ENCODE results near the gene SLC2A4. TPM values are rescaled to one million over a fixed set of nuclear protein-coding genes. Genes with fewer than 3 reads are reported as not detected.
A peak's percentile ranks its signal among the peaks of the same experiment; 100 is the strongest.
"Not testable (repeated sequence)": the region's sequence is repeated elsewhere in the genome, so short reads cannot be mapped to it uniquely, and the experiment has no call there.

SLC2A4 gene
- total RNA-seq, 1 donor from 2014 or later: 141 TPM

DNA sequence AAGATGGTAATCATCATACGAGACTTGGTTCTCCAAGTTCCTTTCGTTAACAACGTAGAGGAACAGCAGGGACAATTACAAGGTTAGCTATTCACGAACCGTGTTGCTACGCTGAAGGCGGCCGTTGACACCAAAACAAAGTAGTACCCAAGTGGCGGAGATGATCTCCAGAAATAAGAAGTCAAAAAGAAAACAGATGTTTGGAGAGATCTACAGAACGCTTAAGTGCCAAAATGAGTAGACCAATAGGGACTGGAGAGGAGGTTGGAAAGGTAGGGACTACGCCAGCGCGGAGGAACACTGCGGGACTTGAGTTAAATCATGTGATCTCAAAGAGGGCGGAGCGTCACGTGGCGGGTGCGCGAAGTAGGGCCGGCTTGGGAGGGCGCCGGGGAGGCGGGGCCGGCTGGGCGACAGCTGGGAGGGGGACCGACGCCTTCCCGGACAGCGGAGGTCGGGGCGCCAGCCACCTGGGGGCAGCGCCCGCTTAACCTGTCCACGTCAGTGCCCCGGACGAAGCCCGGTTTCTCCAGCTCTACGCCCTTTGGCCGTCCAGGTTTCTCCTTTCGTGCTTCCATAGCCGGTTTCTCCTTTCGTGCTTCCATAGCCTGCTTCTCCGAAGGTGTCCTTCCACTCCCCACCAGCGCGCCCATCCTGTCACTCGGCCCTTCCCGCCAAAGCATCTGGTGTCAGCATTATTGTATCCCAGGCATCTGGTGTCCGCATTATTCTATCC lies 38.6 kb upstream of the SLC2A4 start:
- peak; percentile 98 for DNase-seq
- peak; percentile 72 for ATAC-seq (ENCODE audit: poor library complexity)
- intact Hi-C loops (cut with DNase I): no loop called here

DNA sequence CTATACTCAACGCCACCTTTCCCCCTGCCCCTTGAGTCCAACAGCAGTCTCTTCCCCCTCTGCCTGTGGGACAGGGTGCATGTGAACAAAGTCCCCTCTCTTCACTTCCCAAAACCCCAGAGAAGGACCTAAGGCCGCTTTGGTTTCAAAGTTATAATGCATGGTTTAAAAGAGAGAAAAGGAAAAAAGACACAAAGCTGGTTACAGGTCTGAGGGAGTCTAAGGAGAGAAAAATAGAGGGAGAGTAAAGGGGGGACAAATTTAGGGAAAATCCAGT lies 38.1 kb upstream of the SLC2A4 start:
- no peak for ATAC-seq (ENCODE audit: poor library complexity)
- no peak for DNase-seq
- intact Hi-C loops (cut with DNase I): no loop called here

DNA sequence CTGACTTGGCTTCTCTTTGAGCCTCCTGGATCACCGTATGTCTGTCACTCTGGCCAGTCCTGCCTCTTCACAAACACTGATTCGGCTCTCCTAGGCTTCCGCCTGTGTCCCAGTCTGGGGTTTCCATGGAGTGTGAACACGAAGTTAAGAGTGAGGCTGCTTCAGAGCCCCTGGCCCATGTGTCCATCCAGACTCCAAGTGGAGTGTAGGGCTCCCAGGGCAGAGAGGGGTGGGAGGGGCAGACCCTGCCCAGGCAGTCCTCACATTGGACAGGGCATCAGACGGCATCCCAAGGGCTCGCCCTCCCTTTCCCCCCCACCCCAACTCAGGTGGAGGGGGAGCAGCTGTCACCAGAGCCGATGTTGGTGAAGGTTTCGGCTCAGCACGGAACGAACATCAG lies 37.7 kb upstream of the SLC2A4 start:
- DNase-seq; intact Hi-C loops (cut with DNase I); ATAC-seq (ENCODE audit: poor library complexity): not testable (repeated sequence)

DNA sequence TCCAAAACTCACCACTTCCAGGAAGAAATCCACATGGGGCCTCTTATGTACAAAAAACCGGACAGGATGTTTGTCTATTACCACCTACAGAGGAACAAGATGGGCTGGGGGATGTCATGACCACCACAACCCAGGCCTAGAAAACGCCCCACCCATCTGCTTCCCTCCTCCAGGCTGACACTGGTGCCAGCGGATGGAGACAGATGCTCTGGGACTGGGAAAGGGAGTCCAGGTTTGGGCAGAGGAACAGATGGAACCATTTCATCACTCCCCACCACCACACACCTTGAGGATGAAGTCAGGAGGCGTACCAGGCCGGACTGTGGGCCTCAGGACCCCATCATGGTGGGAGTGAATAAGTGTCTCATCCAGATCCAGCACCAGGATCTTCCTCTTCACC lies 34.7 kb upstream of the SLC2A4 start:
- no peak for DNase-seq
- no peak for ATAC-seq (ENCODE audit: poor library complexity)

DNA sequence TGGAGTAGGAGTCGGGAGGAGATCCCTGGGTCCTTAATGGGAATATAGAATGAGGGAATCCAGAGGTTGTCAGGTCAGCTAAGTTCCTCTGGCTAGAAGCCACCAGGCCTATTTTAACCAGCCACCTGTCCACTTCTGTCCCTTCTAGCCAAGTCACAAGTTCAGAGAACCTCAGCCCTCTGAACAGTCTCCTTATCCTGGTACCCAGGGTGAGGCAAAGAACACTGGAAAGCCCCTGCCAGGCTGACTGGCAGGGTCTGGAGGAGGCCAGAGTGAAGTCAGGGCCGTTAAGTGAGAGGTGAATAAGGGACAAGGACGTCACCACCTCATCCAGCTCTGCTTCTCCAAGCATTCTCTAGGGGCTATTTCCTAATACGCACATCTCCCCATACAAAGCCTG lies 32.7 kb upstream of the SLC2A4 start:
- ATAC-seq (ENCODE audit: poor library complexity): no peak

More for the DNA sequence above, 34.7 kb upstream of the SLC2A4 start:
- intact Hi-C loops (cut with DNase I): no loop called here

DNA sequence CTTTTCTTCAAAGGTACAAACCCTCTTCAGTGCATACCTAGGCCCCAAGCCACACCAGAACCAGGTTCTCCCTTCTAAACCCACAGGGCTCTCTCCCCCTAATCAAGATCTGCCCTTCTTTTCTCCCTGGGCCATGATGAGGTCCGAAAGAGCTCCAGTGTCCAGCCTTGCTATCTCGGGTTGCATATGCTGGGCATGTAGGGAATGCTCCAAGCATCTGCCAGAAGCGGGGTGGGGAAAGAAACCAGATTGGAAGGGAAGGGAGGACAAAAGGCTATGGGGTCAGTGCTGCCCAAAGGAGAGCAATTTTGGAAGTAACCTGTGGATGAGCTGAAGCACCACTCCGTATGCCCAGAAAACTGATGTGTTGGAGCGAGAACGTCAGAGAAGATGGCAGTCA lies 32.3 kb upstream of the SLC2A4 start:
- DNase-seq: no peak
- intact Hi-C loops (cut with DNase I): no loop called here
- ATAC-seq (ENCODE audit: poor library complexity): no peak

More for the DNA sequence above, 32.7 kb upstream of the SLC2A4 start:
- intact Hi-C loops (cut with DNase I): no loop called here
- no peak for DNase-seq

DNA sequence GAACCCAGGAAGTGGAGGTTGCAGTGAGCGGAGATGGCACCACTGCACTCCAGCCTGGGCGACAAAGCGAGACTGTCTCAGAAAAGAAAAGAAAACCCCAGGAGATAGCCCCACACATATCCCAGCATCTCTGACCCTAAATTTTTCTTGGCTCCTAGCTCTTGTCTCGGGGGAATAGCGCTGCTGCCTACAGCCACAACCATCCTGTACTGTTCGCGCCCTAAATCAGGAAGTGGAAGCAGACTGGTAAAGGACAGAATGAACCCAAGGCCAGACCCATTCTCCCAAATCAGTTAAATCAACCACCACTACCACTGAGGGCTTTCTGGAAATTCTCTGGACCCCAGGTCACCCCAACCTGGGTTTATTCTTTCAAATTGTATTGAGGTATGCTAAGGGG lies 31.7 kb upstream of the SLC2A4 start:
- no peak for ATAC-seq (ENCODE audit: poor library complexity)
- intact Hi-C loops (cut with DNase I): no loop called here

DNA sequence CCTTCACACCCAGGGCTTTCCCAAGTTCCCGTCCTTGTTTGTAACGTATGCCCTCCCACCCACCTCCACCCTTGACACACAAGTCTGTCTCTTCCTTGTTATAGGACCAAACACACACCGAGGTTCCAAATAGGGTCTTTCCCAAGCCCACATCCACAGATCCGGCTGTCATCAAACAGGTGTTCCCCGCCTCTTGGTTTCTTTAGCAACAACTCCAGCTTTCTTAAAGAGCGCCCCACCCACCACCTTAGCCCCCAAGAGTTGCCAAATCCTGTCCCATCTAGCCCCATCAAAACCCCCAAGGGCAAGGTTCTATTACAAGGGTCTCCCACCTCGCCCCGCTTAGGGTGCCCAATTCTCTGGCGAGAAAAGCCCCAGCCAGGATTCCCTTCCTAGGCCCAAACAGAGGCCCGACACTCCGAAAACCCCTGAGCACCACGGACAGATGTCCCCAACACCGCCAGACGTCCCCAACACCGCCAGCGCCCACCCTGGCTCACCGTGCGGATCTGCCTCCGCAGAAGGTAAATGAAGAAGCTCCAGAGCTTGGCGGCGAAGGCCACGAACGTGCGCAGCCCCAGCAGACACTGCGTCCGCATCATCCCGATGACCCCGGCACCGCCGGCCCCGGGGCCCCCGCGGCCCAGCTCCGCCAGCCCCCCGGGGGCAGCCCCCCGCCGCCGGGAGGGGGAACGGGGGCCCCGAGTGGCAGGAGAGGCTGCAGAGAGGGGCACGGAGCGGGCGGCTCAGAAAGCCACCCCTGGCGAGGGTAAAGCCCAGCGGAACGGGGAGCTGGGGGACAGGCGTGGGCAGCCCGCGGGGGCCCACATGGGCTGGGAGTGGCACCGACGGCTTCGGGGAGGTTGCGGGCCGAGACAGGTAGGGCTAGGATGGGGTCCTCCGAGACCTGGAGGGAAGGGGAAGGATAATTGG lies 30.6 kb upstream of the SLC2A4 start:
- intact Hi-C loops (cut with DNase I): no loop called here
- no peak for DNase-seq
- no peak for ATAC-seq (ENCODE audit: poor library complexity)

More for the DNA sequence above, 31.7 kb upstream of the SLC2A4 start:
- no peak for DNase-seq

DNA sequence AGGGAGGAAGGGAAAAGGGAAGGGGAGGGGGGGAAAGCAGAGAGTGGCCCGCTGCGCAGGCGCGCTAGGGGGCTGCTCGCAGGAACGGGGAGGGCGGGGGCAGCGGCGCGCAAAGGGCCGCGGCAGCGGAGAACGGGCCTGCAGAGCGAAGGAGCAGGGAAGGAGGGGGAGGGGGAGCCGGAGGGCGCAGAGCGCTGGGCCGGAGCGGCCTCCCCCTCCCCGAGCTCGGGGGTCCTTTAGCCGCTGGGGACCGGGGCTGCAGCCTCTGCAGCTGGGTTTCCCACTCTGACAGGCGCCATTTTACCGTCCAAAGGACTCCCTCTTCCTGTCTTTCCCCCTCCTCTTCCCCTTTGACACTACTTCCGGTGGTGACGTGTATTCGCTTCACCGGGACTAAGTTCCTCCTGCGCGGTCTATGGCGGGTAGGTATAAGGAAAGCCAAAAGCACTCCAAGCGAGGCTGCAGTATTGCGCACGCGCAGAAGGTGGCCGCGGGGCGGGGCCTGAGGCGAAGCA lies 29.8 kb upstream of the SLC2A4 start, which contains the start of gene CTDNEP1:
Gene CTDNEP1 (minus strand): TSS at position 74 of the 515 bp plus-strand sequence. CDS start 438 bp downstream, outside the sequence.
- intact Hi-C loops (cut with DNase I): no loop called here
- ATAC-seq (ENCODE audit: poor library complexity): peak; percentile 95

DNA sequence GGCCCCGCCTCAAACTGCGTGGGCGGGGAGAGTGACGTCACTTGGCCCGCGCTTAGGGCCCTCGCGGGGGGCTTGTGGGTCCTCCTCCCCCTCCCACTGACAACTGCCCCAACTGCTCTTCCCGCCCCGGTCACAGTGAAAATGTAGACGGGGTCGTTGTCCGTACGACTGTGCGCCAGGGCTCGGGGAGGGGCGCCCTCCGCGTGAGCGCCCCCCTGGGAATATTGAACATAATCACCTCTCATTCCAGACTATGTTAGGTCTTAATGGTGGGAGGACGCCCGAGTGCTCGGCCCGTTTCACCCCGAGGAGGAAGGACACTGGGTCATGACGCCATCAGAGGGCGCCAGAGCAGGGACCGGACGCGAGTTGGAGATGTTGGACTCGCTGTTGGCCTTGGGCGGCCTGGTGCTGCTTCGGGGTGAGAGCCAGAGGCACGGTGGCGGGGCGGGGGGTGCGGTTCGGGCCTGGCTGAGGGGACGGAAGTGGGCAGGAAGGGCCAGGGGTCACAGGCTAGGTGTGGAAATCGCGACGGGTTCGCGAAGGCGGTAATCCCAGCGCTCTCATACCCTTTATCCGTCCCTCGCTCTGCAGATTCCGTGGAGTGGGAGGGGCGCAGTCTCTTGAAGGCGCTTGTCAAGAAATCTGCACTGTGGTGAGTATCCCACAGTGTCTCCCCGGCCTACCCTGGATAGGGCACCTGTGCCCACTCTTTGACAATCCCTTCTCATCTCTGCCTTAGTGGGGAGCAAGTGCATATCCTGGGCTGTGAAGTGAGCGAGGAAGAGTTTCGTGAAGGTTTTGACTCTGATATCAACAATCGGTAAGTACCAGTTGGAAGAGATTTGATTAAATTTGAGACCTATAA lies 29.1 kb upstream of the SLC2A4 start, which contains the start of gene ELP5:
Gene ELP5 (plus strand): TSS at position 40 of the 868 bp plus-strand sequence. CDS start 336 bp downstream, at position 376.
- DNase-seq (peak; percentile 97), ATAC-seq (ENCODE audit: poor library complexity) (peak; percentile 82)
- intact Hi-C loops (cut with DNase I): no loop called here

More for the DNA sequence above, 29.8 kb upstream of the SLC2A4 start, which contains the start of gene CTDNEP1:
- peak; percentile 98 for DNase-seq

DNA sequence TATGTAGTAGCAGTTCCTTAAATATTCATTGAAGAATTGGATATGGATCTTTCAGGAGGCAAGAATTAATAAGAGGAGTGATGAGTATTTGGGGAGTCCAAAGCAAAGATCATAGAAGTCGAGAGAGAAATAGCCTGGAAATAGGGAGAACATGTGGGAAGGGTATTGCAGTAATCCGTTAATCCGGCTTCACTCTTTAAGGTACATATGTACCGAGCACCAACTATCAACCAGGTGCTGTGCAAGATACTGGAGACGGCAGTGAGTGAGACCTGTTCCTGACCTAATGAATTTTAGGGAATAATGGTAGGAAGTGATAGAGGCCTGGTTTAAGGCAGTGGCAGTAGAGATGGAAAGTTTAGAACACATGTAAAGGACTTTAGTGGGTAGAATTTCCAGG lies 28.4 kb upstream of the SLC2A4 start:
- ATAC-seq (ENCODE audit: poor library complexity) (no peak), DNase-seq (no peak)
- intact Hi-C loops (cut with DNase I): no loop called here

DNA sequence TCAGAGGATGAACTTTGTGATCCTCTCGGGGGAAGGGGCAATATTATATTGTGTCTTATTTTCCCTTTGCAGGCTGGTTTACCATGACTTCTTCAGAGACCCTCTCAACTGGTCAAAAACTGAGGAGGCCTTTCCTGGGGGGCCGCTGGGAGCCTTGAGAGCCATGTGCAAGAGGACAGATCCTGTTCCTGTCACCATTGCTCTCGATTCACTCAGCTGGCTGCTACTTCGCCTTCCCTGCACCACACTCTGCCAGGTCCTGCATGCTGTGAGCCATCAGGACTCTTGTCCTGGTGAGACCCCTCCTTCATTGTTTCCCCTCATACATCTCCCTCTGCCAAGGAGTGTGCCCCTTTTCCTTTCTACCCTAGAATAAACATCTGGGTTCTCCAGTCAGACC lies 27.0 kb upstream of the SLC2A4 start:
- DNase-seq (peak; percentile 9), ATAC-seq (ENCODE audit: poor library complexity) (no peak)
- intact Hi-C loops (cut with DNase I): no loop called here

DNA sequence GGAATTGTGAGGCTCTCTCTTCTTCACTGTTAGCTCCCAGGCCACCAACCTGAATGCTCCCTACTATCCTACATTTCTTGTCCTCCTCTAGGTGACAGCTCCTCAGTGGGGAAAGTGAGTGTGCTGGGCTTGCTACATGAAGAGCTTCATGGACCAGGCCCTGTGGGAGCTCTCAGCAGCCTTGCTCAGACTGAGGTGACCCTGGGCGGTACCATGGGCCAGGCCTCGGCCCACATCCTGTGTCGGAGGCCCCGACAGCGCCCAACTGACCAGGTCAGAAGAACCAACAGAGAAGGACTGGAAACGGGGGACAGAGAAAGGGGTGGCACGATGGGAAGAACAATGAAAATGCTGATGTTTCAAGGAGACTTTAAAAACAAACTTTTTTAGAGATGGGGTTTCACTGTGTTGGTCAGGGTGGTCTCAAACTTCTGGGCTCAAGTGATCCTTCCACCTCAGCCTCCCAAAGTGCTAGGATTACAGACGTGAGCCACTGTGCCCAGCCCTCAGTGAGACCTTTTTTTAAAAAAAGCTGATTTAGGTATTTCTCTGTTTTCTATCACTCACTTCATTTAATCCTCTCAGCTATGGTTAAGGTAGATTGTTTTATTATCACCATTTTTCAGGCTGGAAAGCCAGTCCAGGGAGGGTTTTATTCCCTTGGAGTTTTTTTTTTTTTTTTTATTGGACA lies 24.6 kb upstream of the SLC2A4 start:
- intact Hi-C loops (cut with DNase I): no loop called here
- DNase-seq (no peak), ATAC-seq (ENCODE audit: poor library complexity) (no peak)

DNA sequence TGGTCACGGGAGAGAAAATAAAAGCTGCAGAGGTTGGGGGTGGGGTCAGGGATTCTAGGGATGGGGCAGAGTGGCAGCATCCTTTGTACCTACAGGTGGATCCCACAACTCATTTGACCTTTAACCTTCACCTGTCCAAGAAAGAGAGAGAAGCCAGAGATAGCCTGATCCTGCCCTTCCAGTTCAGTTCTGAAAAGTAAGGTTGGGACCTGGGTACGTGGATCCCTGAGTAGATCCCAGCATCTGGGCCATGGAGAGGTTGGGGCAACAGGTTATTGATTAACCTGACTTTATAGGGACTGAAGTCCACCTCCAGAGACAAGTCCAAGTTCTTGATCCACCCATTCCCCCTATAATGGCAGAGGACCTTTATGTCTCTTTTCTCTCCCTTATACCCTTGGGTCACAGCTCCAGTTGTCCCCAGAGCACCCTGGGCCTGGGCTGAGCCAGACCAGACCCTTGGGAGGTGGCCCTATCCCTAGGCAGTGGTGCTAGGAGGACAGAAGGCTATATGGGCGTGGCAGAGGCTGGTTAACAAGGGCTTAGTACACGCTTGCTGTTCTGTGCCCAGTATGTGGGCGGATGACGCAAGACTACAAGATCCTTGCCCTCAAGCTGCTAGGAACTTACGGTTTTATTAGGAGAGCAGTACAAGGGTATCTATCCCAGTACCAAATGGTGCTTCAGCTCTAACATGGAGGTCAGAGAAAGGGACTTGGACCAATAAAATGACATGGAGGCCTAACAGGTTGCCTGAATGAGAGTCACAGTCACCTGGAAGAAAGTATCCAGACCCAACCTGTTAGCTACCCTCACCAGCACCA lies 22.6 kb upstream of the SLC2A4 start:
- ATAC-seq (ENCODE audit: poor library complexity) (no peak), DNase-seq (no peak)
- intact Hi-C loops (cut with DNase I): no loop called here

DNA sequence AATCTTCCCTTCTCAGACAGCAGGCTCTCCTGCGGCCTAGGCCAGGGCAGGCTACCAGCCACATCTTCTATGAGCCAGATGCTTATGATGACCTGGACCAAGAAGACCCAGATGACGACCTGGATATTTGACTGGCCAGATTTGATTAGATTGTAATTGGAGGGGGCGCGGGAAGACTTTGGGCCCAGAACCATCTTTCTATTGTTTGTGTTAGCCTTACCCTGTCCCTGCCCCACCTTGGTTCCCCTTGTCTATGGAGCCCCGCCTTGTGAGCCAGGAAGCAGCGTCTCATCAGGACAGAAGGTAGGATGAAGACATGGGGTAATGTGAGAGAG lies 22.0 kb upstream of the SLC2A4 start:
- ATAC-seq (ENCODE audit: poor library complexity): no peak
- DNase-seq: no peak
- intact Hi-C loops (cut with DNase I): no loop called here

DNA sequence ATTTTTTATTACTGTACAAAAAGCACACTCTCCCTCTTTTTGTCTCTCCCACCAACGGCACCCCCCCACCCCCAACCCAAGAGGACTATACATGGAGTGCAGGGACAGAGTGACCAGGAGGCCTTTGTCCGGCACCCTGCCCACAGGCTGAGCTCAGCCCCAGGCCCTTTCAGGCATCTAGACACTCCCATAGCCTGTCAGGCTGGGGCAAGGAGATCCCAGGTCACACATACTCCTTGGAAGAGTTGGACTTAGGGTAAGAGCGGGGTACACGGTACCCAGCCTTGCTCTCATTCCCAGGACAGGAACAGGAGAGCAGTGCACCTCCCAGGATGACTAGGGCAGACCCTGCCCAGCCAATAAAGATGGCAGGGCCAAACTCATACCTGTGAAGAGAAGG lies 21.4 kb upstream of the SLC2A4 start:
- intact Hi-C loops (cut with DNase I): no loop called here

DNA sequence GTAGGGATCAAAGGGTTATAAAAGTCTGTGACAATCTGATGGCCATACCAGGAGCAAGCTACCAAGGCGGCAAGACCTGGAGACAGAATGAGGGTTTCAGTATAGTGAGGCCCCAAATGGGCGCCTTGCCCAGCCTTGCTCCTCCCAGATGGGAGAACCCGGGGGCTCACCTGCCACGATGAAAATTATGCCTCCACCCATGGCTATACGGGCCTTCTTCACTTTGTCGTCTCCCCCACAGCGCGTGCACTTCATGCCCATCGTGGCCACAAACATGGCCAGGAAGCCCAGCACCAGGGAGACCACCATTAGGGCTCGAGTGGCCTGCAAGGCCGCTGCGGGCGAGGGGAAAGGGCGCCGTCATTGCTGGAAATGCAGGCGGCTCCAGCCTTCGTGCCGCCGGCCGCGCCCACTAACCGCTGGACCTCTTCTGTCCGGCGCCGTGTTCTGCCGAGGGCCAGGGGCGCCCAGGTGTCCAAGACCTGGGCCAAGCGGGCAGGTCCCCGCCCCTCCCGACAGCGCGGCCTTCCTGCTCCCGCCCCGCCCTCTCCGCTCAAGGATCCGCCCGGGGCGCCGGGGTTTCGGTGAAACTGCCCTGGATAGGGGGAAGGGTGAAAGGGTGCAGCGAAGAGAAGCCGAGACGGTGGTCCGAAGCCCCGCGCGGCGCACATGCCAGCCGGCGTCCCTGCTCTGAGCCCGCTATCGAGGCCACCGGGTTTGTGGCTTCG lies 20.7 kb upstream of the SLC2A4 start:
- DNase-seq: peak; percentile 36
- intact Hi-C loops (cut with DNase I): no loop called here
- ATAC-seq (ENCODE audit: poor library complexity): peak; percentile 67

More for the DNA sequence above, 21.4 kb upstream of the SLC2A4 start:
- DNase-seq (peak; percentile 13), ATAC-seq (ENCODE audit: poor library complexity) (no peak)
